Measurements from ENCODE around the gene RTP2.

- TF ChIP-seq MXI1 (IDR thresholded peaks at IDR 0.05; ENCODE audit: borderline replicate concordance, low read depth, low read length) = no peak
- no peak for TF ChIP-seq POLR2A (IDR thresholded peaks at IDR 0.05; ENCODE audit: low read depth, low read length)
- TF ChIP-seq, protein P1, sequence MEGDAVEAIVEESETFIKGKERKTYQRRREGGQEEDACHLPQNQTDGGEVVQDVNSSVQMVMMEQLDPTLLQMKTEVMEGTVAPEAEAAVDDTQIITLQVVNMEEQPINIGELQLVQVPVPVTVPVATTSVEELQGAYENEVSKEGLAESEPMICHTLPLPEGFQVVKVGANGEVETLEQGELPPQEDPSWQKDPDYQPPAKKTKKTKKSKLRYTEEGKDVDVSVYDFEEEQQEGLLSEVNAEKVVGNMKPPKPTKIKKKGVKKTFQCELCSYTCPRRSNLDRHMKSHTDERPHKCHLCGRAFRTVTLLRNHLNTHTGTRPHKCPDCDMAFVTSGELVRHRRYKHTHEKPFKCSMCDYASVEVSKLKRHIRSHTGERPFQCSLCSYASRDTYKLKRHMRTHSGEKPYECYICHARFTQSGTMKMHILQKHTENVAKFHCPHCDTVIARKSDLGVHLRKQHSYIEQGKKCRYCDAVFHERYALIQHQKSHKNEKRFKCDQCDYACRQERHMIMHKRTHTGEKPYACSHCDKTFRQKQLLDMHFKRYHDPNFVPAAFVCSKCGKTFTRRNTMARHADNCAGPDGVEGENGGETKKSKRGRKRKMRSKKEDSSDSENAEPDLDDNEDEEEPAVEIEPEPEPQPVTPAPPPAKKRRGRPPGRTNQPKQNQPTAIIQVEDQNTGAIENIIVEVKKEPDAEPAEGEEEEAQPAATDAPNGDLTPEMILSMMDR (conservative IDR thresholded peaks at IDR 0.05; ENCODE audit: low read depth, low read length) = no peak
- TF ChIP-seq SMC3 (IDR thresholded peaks at IDR 0.05; ENCODE audit: low read depth, low read length) = no peak
- no peak for TF ChIP-seq RCOR1 (IDR thresholded peaks at IDR 0.05; ENCODE audit: insufficient replicate concordance, low read length)
- no peak for TF ChIP-seq NFE2L2 (IDR thresholded peaks at IDR 0.05; ENCODE audit: low read depth, low read length)
- TF ChIP-seq BHLHE40 (IDR thresholded peaks at IDR 0.05; ENCODE audit: low read depth, low read length) = no peak
- no peak for TF ChIP-seq USF2 (IDR thresholded peaks at IDR 0.05; ENCODE audit: low read depth, low read length)
- TF ChIP-seq RFX5 (IDR thresholded peaks at IDR 0.05; ENCODE audit: low read depth, low read length) = no peak
- no peak for TF ChIP-seq MAZ (IDR thresholded peaks at IDR 0.05; ENCODE audit: borderline replicate concordance, low read depth, low read length)
- TF ChIP-seq CEBPB (IDR thresholded peaks at IDR 0.05; ENCODE audit: low read depth, low read length) = no peak
- TF ChIP-seq FOS (IDR thresholded peaks at IDR 0.05; ENCODE audit: low read depth, low read length) = no peak
- TF ChIP-seq MAFK (IDR thresholded peaks at IDR 0.05; ENCODE audit: low read depth, low read length) = no peak
- TF ChIP-seq RAD21 (IDR thresholded peaks at IDR 0.05; ENCODE audit: low read length) = no peak
Observed at GRCh38 chr3:187729598-187729997, 27.2 kb upstream of the RTP2 start.
